ENCODE measurements around the gene PCNP.
"Not testable (repeated sequence)": the region's sequence is repeated elsewhere in the genome, so short reads cannot be mapped to it uniquely, and the experiment has no call there.

PCNP gene

DNA sequence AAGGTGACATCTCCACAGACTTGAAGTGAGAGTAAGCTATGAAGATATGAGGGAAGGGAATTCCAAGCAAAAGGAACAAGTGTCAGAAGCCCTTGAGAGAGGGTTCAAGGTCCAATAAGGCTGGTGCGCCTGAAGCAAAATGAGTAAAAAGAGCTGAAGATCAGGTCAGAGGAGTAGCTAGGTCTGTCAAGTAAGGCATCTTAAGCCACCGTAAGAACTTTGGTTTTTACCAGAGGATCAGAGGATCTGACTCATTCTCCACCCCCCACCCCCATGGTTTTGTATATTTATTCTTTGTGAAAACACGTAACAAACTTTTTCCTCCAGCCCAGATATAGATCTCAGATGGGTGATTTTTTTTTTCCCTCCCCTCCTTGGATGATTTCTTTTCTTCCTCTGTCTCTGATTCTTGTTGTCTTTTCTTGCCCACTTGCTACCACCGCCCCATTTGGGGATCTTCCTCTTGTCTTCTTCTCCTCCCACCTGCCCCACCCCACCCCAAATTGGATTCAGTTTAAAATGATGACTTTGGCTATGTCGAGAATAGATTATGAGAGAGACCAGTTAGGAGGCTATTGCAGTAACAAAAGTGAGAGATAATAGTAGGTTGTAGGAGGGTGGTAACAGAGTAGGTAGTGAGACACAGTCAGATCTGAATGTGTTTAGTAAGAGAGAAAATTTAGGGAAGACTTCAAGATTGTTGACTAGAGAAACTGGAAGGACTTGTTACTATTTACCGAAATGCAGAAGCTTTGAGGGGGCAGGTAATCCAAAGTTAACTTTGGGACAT, 6.3 kb upstream of the PCNP start:
- DNase-seq, result no peak

DNA sequence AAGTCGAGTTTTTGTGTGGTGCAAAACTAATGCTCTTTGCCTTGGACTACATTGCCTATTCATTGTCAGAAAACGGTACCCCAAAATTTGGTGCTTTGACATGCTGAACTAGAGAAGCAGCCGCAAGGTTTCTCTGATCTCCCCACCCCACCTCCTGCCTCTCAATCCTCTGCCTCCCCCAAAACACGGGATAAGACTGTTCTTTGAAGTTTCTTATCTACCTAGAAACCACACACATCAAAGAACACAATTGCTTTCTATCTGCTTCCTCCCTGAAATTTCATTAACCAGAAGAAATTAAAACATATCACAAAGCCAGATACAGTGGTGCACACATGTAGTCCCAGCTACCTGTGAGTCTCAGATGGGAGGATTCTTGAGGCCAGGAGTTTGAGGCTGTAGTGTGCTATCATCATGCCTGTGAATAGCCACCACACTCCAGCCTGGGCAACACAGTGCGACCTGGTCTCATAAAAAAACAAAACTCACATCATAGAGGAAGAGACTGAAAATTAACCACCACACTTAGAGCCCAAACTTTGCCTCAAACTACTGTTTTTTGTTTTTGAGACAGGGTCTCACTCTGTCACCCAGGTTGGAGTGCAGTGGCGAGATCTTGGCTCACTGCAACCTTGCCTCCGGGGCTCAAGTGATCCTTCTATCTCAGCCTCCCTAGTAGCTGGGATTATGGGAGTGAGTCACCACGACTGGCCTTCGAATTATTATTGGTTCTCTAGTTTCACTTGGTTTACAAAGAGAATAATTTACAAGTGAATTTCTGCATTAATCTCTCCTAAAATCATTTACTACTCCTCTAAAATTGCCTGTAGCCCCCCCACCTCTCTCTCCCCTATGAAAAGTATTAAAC, 2.7 kb upstream of the PCNP start:
- no peak for DNase-seq

DNA sequence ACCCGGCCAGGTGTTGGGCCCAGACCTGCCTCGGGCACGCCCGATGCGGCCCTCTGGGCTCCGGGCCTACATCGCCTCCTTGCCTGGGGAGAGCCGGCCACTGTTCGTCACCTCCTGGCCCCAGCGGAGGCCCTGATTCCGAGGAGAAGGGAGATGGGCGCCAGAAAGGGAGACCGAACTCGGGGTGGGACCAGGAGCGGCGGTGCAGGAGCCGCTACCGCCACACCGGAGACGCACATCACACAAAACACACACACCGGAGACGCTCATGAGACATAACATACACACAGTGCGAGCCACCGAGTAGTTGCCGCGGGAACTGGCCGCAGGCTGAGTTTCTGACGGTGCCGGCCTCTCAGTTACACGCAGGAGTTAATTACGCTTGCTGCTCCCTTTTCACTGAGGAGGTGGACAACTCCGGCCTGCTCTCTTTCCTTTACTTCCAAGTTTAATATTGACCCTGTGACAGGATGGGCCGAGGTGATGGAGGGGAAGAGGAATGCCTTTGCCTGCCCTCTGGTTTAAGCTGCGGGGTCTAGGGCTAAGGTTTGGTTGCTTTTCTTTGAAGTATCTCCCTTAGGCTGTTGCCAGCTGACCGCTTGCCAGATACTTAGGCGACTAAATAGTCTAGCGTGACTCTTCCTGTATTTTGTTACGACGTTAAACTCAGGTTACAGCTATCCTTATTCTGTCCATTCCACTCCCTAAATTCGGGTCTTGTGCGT, 570 bp downstream of the PCNP start:
- DNase-seq, result peak; percentile 67

DNA sequence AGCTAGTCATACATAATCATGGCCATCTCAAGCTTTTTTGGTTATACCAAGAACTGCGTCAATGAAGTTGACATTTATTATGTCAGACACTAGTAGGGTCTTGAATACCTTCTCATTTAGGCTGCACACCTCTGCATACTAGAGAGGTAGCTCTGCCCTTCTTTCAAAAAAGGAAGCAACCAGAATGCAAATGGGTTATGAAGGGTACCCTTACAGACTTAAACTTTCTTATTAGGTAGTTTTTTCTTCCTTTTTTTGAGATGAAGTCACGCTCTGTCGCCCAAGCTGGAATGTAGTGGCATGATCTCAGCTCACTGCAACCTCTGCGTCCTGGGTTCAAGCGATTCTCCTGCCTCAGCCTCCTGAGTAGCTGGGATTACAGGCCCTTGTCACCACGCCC, 3.3 kb downstream of the PCNP start:
- DNase-seq, result no peak

DNA sequence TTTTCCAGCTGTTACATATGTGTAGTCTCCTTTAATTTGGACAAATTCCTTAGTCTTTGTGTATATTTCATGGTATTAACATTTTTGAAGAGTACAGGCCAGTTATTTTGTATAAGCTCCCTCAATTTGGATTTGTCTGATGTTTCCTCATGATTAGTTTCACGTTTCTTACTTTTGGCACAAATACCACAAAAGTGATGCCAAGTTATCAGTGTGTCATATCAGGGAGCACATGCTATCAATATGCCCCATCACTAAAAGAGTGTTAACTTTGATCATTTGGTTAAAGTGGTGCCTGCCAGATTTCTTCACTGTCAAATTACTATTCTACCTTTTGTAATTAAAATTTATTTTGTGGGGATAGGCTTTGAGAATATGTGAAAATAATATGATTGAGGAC, 14.6 kb downstream of the PCNP start:
- no peak for DNase-seq

DNA sequence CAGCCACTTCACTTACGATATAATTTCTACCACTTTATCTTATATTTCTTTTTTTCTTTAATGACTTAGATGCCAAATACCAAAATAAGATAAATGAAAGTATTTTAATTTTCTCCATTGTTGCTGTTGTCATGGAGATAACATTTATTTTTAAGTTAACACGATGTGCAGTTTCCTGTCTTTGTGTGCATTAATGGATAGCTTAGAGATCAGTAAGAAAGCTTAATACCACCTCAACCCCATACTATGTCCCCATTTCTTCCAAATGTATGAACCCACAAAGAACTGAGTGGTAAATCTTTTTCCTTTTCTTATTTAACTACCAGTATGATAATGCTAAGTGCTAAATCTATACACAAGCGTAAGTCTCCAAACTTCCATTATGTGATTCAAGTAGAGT, 17.1 kb downstream of the PCNP start:
- no peak for DNase-seq

DNA sequence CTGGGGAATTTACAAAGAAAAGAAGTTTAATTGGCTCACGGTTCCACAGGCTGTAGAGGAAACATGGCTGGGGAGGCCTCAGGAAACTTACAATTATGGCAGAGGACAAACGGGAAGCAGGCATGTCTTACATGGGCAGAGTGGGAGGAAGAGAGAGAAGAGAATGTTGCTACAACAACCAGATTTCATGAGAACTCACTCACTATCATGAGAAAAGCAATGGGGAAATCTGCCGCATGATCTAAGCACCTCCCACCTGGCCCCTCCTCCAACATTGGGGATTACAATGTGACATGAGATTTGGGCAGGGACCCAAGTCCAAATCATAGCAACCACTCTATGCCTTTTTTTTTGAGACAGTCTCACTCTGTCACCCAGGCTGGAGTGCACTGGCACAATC, 28.8 kb downstream of the PCNP start:
- DNase-seq, result no peak

DNA sequence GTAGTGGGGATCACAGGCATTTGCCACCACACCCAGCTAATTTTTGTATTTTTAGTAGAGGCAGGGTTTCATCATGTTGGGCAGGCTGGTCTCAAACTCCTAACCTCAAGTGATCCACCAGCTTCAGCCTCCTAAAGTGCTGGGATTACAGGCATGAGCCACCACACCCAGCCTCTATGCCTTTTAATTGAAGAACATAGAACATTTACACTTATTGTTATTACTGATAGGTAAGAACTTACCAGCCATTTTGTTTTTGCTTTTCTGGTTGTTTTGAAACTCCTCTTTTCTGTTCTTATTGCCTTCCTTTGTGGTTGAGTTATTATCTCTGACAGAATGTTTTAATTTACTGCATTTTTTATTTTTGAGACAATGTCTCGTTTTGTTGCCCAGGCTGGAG, 29.2 kb downstream of the PCNP start:
- DNase-seq, result no peak

DNA sequence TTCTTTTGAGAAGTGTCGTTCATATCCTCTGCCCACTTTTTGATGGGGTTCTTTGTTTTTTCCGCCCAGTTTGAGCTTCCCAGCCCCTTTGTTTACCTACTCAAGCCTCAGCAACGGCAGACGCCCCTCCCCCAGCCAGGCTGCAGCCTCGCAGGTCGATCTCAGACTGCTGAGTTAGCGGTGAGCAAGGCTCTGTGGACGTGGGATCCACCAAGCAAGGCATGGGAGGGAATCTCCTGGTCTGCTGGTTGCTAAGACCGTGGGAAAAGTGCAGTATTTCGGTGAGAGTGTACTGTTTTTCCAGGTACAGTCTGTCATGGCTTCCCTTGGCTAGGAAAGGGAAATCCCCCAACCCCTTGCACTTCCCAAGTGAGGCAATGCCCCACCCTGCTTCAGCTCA, 31.4 kb downstream of the PCNP start:
- not testable (repeated sequence) for DNase-seq

DNA sequence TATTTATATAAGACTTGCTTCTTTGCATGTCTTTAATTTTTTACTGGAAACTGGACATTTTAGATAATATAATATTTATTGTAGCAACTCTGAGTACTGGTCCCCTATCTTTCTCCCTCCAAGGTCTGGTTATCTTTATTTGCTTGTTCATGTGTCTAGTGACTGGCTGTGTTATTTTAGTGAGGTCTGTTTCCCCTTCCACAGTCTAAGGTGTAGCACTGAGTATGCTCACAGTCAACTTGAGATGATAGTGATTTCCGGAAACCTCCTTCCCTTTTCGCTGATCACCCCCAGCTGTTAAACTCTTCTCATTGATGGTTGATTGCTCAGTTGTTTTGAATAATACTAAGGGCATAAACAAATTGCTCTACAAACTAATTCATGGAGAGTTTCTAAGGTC, 37.0 kb downstream of the PCNP start:
- DNase-seq, result no peak

DNA sequence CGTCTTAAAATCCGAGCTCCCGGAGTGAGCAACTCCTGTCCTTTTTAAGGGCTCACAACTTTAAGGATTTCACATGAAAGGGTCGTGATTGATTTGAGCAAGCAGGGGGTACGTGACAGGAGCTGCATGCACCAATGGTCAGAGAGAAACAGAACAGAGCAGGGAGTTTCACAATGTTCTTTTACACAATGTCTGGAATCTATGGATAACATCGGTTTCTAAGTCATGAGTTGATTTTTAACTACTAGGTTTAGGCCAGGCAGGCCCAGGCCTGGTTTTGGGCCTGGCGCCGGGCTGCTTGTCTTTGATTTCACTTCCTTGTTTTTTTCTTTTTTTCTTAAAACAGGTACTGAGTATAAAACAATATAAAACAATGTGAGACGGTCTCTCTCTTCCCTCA, 39.0 kb downstream of the PCNP start:
- DNase-seq, result not testable (repeated sequence)

DNA sequence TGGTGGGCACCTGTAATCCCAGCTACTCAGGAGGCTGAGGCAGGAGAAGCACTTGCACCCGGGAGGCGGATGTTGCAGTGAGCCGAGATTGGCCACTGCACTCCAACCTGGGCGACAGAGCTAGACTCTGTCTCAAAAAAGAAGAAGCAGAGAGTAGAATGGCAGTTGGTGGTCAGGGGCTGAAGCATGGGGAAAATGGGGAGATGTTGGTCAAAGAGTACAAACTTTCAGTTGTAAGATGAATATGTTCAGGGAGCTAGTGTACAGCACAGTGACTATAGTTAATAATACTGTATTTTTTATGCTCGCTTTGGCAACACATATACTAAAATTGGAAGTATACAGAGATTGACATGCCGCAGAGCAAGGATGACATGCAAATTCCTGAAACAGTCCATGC, 41.5 kb downstream of the PCNP start:
- DNase-seq, result no peak

DNA sequence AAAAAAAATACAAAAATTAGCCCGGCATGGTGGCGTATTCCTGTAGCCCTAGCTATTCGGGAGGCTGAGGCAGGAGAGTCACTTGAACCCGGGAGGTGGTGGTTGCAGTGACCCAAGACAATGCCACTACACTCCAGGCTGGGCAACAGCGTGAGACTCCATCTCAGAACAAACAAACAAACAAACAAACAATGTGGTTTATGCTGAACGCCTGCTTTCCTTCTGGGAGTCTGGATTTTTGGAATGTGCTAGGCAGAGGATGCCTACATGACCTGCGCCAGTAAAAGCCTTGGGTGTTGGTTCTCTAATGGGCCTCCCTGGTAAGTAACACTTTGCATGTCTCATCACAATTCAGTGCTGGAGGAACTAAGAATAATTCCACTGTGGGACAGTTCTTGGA, 43.5 kb downstream of the PCNP start:
- DNase-seq, result no peak

DNA sequence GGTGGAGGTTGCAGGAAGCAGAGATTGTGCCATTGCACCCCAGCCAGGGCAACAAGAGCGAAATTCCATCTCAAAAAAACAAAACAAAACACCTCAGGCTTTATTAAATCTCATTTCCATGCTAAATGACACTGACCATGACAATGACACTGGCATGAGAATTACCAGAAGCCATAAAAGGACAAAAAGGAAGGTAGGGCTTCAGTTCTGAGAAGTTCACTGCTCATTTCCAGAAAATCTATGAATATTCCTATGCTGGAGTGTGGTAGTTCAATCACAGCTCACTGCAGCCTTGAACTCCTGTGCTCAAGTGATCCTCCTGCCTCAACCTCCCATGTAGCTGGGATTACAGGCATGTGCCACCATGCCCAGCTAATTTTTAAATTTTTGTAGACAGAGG, 44.7 kb downstream of the PCNP start:
- no peak for DNase-seq

DNA sequence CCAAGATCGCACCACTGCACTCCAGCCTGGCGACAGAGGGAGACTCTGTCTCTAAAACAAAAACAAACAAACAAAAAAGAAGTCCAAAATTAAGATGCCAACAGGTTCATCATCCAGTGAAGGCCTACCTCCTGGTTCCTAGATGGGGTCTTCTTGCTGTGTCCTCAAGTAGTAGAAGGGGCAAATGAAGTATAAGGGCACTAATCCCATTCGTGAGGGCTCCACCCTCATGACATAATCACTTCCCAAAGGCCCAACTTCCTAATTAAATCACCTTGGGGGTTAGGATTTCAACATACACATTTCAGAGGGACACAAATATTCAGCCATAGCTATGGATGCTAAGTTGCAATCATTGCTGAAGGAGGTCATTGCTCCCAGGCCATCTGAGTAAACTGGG, 45.8 kb downstream of the PCNP start:
- no peak for DNase-seq

DNA sequence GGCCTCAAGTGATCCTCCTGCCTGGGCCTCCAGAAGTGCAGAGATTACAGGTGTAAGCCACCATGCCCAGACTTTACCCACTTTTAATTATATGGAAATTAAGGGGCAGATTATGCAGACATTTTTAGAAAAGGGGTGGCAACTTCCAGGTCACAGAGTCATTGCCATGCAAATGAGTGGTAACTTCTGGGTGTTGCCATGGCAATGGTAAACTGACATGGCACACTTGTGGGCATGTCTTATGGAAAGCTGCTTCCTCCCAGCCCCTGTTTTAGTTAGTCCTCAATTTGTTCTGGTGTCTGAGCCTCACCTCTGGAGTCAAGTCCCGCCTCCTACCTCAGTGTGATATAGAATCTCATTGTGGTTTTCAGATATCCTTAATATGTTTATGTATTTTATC, 49.7 kb downstream of the PCNP start:
- DNase-seq, result no peak

DNA sequence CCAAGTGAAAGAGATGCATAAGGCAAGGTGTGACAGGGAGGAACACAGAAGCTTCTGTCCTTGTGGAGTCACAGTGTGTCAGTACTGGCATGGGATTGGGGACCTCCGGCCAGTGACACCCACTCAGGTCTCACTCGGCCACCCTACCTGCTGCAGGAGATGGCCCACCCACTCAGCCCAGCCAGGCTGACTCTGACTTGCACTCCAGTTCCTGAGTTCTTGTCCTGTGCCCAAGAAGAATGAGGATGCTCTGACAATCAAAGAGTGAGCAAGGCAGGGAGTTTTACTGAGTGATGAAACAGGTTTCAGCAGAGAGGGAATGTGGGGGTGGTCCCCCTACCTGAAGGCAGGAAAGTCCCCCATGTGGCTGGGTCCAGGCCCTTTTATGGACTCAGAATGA, 50.9 kb downstream of the PCNP start:
- no peak for DNase-seq

DNA sequence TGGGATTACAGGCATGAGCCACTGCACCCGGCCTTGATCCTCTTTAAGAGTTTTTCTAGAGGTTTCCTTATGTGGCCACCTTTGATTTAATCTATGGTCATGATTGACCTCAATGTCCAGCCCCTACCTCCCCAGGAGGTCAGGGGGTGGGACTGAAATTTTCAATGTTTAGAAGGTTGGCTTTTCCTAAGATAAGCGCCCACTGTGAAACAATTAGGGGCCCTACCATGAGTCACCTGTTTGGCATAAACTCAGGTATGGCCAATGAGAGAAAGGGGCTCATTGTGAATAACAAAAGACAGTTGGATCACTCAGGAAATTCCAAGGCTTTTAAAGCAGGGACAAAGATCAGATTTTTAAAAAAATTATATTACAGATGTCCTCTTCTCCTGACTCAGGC, 51.9 kb downstream of the PCNP start:
- DNase-seq, result no peak

DNA sequence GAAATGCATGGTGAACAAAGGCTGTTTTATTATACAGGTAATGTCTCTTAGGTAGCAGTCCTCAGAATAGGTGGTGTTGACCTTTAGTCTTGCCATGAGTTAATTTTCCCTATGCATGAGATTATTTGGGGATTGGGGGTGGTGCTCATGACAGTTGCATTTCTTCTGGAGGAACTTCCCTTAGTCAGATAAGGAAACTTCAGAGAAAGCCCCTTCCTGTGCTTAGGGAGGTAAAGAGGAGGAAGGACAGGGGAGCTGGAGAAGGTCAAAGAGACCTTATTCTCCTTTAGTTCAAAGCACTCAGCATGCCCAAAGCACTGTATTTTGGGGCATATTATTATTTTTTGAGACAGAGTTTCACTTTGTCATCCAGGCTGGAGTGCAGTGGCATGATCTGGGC, 55.2 kb downstream of the PCNP start:
- DNase-seq, result no peak

DNA sequence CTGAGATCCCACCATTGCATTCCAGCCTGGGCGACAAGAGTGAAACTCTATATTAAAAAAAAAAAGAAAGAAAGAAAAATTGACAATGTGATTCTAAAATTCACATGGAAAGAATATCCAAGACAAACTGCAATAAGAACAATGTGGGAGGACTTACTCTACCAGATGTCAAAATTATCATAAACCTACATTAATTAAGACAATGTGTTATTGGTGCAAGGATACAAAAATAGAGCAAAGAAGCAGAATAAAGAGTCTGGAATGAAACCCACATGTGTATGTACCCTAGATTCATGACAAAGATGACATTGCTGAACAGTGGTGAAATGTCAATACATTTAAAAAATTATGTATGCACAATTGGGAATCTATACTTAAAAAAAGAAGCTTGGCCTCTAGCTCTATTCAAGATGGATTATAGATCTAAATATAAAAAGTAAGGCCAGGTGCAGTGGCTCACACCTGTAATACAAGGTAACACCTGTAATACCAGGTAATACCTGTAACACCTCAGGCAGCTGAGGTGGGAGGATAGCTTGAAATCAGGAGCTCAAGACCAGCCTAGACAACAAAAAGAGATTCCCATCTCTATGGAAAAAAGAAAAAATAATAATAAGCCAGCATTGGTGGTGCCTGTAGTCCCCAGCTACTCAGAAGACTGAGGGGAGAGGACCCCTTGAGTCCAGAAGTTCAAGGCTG, 57.3 kb downstream of the PCNP start:
- no peak for DNase-seq

DNA sequence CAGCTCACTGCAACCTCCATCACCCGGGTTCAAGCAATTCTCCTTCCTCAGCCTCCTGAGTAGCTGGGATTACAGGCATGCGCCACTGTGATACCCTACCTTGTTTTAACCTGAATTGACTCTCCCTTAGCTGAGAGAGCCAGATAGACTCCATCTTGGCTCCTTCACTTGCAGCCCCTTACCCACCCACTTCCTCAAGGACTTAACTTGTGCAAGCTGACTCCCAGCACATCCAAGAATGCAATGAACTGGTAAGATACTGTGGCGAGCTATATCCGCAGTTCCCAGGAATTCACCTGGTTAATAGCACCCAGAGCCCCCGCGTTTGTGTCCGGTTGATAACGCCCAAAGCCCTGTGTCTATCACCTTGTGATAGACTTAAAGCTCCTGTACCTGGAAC, 58.0 kb downstream of the PCNP start:
- not testable (repeated sequence) for DNase-seq

DNA sequence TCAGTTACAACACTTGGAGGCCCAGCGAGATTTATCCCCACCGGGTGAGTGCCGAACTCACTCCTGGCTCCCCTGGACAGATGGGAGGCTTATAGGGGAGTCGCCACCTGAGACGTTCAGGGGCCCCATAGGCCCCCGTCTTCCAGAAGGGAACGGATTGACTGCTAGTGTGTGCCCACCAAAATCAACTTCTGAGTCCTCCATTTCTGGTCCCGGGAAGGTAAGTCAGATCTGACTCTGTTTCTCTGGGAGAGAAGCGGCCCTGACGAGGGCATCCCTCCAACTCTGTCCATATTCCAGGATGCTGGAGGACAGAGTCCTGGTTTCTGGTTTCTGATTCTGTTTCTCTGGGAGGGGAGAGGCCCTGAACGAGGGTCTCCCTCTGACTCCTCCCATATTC, 58.6 kb downstream of the PCNP start:
- no peak for DNase-seq

DNA sequence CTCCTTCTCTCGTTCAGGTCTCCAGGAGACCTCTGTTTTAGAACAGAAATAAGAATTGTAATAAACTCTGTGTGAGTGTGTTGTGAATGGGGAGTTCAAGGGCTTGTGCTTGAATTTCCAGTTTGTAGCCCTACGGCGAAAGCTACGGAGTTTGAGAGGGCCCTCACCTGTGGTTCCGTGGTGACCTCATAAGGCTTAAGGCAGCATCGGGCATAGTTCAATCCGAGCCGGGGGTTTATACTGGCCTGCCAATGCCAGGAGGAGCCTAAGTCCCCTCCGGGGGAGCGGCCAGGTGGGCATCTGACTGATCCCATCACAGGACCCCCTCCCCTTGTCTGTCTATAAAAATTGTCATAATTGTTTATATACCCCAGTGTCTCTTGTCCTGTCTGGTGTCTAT, 59.2 kb downstream of the PCNP start:
- DNase-seq, result no peak

All from NCI-H1105 treated with DMSO at 0.1 percent for 48 hours (cell line).